SU-DHL-6 (cell line): ENCODE results near the gene MICAL3.

Experiments
- H2AFZ ChIP-seq: fragments of 200-600 bp; sonication (generic); 2 replicates; pipeline ENCODE4 v1.6.1; 2014; ENCODE audit warnings: low read depth, mild to moderate bottlenecking, moderate library complexity, mixed read lengths, antibody characterized with exemption, low read length; ENCODE audit not compliant: severe bottlenecking
- H3F3A ChIP-seq: fragments of 200-600 bp; shearing (Covaris generic); 2 replicates; pipeline ENCODE4 v1.6.0; 2016; ENCODE audit warnings: antibody characterized with exemption, mild to moderate bottlenecking; ENCODE audit not compliant: insufficient read depth
- H3K27ac ChIP-seq: fragments of 200-600 bp; sonication (generic); 2 replicates; pipeline ENCODE4 v1.5.1; 2016; ENCODE audit warnings: low read depth, mild to moderate bottlenecking, low read length, moderate library complexity, mixed read lengths
- H3K27me3 ChIP-seq: fragments of 200-600 bp; sonication (generic), shearing (Covaris generic); 2 replicates; pipeline ENCODE4 v1.6.0; 2014; ENCODE audit warnings: mild to moderate bottlenecking, low read length
- H3K36me3 ChIP-seq: fragments of 200-600 bp; sonication (generic); 2 replicates; pipeline ENCODE4 v1.6.1; 2014; ENCODE audit warnings: mild to moderate bottlenecking, low read length, mixed read lengths
- H3K4me2 ChIP-seq: fragments of 300-600, 200-600 bp; shearing (Covaris generic), sonication (generic); 2 replicates; pipeline ENCODE4 v1.6.0; 2014; ENCODE audit warnings: low read length, low read depth, mild to moderate bottlenecking; ENCODE audit not compliant: poor library complexity, severe bottlenecking
- H3K4me3 ChIP-seq: fragments of 200-600 bp; sonication (generic); 2 replicates; pipeline ENCODE4 v1.5.1; 2014; ENCODE audit warnings: antibody characterized with exemption, low read length, mild to moderate bottlenecking, mixed read lengths; ENCODE audit not compliant: insufficient read depth, poor library complexity, severe bottlenecking
- H3K79me2 ChIP-seq: fragments of 200-600 bp; sonication (generic); 2 replicates; pipeline ENCODE4 v1.6.1; 2014; ENCODE audit warnings: mild to moderate bottlenecking, low read length, moderate library complexity; ENCODE audit not compliant: insufficient read depth
- H3K9ac ChIP-seq: fragments of 200-600 bp; sonication (generic); 2 replicates; pipeline ENCODE4 v1.7.0; 2014; ENCODE audit warnings: mild to moderate bottlenecking, low read length
- H3K9me2 ChIP-seq: fragments of 200-600 bp; sonication (generic); replicated peaks from 2 replicates; pipeline ENCODE4 v1.6.1; 2014; ENCODE audit warnings: low read length; ENCODE audit not compliant: insufficient read depth
- H3K9me3 ChIP-seq: fragments of 200-600 bp; sonication (generic); 2 replicates; pipeline ENCODE4 v1.6.1; 2014; ENCODE audit warnings: low read length, mixed read lengths; ENCODE audit not compliant: insufficient read depth
- H4K20me1 ChIP-seq: fragments of 200-600 bp; sonication (generic); 2 replicates; pipeline ENCODE4 v1.6.1; 2014; ENCODE audit warnings: low read depth, mild to moderate bottlenecking, antibody characterized with exemption, low read length, moderate library complexity, mixed read lengths
- EZH2phosphoT487 ChIP-seq: fragments of 200-600 bp; sonication (generic), shearing (Covaris generic); conservative IDR thresholded peaks from 2 replicates; pipeline ENCODE4 v1.6.1; 2018; ENCODE audit warnings: mild to moderate bottlenecking, antibody characterized with exemption, low read length, moderate library complexity, mixed read lengths
- TF ChIP-seq, protein P1 (sequence below): fragments of 200-600 bp; sonication (generic); IDR thresholded peaks from one replicate; pipeline ENCODE4 v1.5.1; 2017; ENCODE audit warnings: antibody characterized with exemption, mild to moderate bottlenecking, low read length, moderate library complexity; ENCODE audit not compliant: insufficient read depth, poor library complexity, severe bottlenecking

The MICAL3 gene

DNA sequence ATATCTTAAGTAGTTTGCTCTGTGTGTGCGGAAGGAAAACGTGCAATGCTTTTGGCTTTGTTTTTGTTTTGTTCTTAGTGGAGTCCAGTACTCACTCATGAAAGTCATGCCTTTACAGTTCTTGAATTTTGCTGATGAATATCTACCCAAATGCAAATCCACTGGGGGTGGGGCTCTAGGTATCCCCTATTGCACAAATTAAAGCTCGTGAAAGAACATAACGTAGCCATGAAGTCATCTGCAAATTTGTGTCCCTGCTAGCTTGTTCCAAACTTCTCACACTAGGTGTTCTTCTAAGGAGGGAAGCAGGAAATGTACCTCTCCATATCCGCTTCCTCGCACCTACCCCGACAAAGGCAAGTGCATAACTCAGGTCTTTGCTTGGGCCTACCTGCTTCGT, 118.9 kb downstream of the MICAL3 start:
- TF ChIP-seq, protein P1, sequence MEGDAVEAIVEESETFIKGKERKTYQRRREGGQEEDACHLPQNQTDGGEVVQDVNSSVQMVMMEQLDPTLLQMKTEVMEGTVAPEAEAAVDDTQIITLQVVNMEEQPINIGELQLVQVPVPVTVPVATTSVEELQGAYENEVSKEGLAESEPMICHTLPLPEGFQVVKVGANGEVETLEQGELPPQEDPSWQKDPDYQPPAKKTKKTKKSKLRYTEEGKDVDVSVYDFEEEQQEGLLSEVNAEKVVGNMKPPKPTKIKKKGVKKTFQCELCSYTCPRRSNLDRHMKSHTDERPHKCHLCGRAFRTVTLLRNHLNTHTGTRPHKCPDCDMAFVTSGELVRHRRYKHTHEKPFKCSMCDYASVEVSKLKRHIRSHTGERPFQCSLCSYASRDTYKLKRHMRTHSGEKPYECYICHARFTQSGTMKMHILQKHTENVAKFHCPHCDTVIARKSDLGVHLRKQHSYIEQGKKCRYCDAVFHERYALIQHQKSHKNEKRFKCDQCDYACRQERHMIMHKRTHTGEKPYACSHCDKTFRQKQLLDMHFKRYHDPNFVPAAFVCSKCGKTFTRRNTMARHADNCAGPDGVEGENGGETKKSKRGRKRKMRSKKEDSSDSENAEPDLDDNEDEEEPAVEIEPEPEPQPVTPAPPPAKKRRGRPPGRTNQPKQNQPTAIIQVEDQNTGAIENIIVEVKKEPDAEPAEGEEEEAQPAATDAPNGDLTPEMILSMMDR = no peak
- TF ChIP-seq EZH2phosphoT487 = no peak
- Histone ChIP-seq H3K27ac (no peak overlapping the region), H3K36me3 (no peaks in the 10 kb centered on the region), H3K9me2 (no peaks in the 10 kb centered on the region), H3K9ac (no peak overlapping the region), H4K20me1 (no peaks in the 10 kb centered on the region), H3K4me3 (no peak overlapping the region), H3K9me3 (no peaks in the 10 kb centered on the region), H3K4me2 (no peak overlapping the region), H3K79me2 (peaks cover 29% of the 10 kb centered on the region), H2AFZ (no peak overlapping the region), H3F3A (no peaks in the 10 kb centered on the region), H3K27me3 (no peaks in the 10 kb centered on the region)

- H4K20me1 ChIP-seq = no peaks in the 10 kb centered on the region
- H3K9ac ChIP-seq = no peak overlapping the region
- peaks cover 12% of the 10 kb centered on the region for H3K79me2 ChIP-seq
- no peaks in the 10 kb centered on the region for H3K9me3 ChIP-seq
- no peak overlapping the region for H3K4me2 ChIP-seq
- H3K27ac ChIP-seq = no peak overlapping the region
- H3K4me3 ChIP-seq = no peak overlapping the region
- no peaks in the 10 kb centered on the region for H3F3A ChIP-seq
- no peaks in the 10 kb centered on the region for H3K9me2 ChIP-seq
- no peak overlapping the region for H2AFZ ChIP-seq
- TF ChIP-seq EZH2phosphoT487 = no peak
- H3K36me3 ChIP-seq = no peaks in the 10 kb centered on the region
- H3K27me3 ChIP-seq = no peaks in the 10 kb centered on the region
These were observed 120.6 kb downstream of the MICAL3 start for GRCh38 chr22:17903564-17904295.

GRCh38 chr22:17902960-17903359, 121.4 kb downstream of the MICAL3 start:
- Histone ChIP-seq H3K9me3 (no peaks in the 10 kb centered on the region), H3K9ac (no peak overlapping the region), H2AFZ (no peak overlapping the region), H4K20me1 (no peaks in the 10 kb centered on the region), H3K27me3 (no peaks in the 10 kb centered on the region), H3F3A (no peaks in the 10 kb centered on the region), H3K9me2 (no peaks in the 10 kb centered on the region), H3K4me3 (no peak overlapping the region), H3K79me2 (peaks cover 7% of the 10 kb centered on the region; the same call in 1 of the 2 replicates), H3K4me2 (no peak overlapping the region), H3K27ac (no peak overlapping the region), H3K36me3 (no peaks in the 10 kb centered on the region)
- TF ChIP-seq, protein P1 = no peak
- no peak for TF ChIP-seq EZH2phosphoT487

- no peaks in the 10 kb centered on the region for H3K79me2 ChIP-seq
- no peak overlapping the region for H3K4me2 ChIP-seq
- no peaks in the 10 kb centered on the region for H3K36me3 ChIP-seq
These were observed 126.0 kb downstream of the MICAL3 start for GRCh38 chr22:17898375-17898774.

More at GRCh38 chr22:17898375-17898774, 126.0 kb downstream of the MICAL3 start:
- Histone ChIP-seq H4K20me1 (no peaks in the 10 kb centered on the region), H3K27ac (no peak overlapping the region), H3K9me2 (no peaks in the 10 kb centered on the region), H3K9ac (no peak overlapping the region), H2AFZ (no peak overlapping the region), H3K27me3 (no peaks in the 10 kb centered on the region), H3K9me3 (no peaks in the 10 kb centered on the region), H3K4me3 (no peak overlapping the region), H3F3A (no peaks in the 10 kb centered on the region)
- TF ChIP-seq, protein P1 = no peak
- no peak for TF ChIP-seq EZH2phosphoT487
